ENCODE data around the gene SLC12A4.
"Not testable (repeated sequence)": the region's sequence is repeated elsewhere in the genome, so short reads cannot be mapped to it uniquely, and the experiment has no call there.

SLC12A4 gene

DNA sequence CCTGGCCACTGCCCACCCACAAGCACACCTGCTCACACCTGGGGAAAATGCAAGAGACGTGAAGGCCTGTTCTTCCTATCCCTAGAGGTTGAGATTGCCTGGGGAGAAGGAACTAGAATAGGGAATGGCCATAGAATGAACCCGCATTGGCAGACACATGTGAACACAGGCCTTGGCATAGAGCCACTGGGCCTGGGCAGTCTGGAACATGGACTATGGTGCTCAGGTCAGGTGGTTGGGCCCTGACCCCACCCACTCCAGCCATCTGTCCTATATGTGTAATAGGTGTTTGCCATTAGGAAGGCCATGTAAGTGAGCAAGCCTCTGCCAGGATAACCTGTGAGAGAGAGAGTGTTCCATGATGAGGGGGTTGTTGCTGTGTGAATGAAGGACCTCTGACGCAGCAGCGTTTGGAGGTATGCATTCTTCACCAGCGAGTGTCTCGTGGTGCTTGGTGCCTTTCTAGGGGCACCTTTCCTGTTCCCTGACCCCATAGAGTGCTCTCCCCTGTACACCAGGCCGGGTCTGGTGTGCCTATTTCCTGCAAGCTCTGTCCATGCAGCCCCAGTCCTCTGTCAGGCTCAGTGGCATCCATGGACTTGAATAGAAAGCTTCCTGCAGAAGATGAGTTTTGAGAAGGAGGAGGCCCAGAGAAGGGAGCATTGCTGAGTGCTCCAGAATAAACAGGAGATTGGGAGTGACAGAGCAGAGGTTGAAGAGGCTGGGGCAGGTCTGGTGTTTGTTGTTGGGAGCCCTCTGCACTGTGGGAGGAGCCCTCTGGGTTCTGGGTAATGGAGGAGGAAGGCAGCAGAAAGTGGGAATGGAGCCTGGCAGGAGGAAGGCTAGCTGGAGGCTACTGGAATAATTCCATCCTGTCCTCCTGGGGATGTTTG, 52.4 kb downstream of the SLC12A4 start:
- DNase-seq (ENCODE audit: low read depth), result no peak
- H3K4me3 ChIP-seq (replicated peaks; ENCODE audit: low read depth, low read length), result no peak overlapping the region
- no peak for TF ChIP-seq CTCF (IDR thresholded peaks at IDR 0.05; ENCODE audit: low read length, missing control alignments)

GRCh38 chr16:67915496-67915769, 53.0 kb downstream of the SLC12A4 start:
- not testable (repeated sequence) for DNase-seq (ENCODE audit: low read depth)

GRCh38 chr16:67914758-67915495, 53.5 kb downstream of the SLC12A4 start:
- no peak for DNase-seq (ENCODE audit: low read depth)
- TF ChIP-seq CTCF (IDR thresholded peaks at IDR 0.05; ENCODE audit: low read length, missing control alignments), result no peak
- no peak overlapping the region for H3K4me3 ChIP-seq (replicated peaks; ENCODE audit: low read depth, low read length)

More at GRCh38 chr16:67915496-67915769, 53.0 kb downstream of the SLC12A4 start:
- not testable (repeated sequence) for H3K4me3 ChIP-seq (replicated peaks; ENCODE audit: low read depth, low read length)

- peak; percentile 53 for DNase-seq (ENCODE audit: low read depth)
- no peak for TF ChIP-seq CTCF (IDR thresholded peaks at IDR 0.05; ENCODE audit: low read length, missing control alignments)
- no peak overlapping the region for H3K4me3 ChIP-seq (replicated peaks; ENCODE audit: low read depth, low read length)
Measured at GRCh38 chr16:67910158-67910557, 58.3 kb downstream of the SLC12A4 start.

DNA sequence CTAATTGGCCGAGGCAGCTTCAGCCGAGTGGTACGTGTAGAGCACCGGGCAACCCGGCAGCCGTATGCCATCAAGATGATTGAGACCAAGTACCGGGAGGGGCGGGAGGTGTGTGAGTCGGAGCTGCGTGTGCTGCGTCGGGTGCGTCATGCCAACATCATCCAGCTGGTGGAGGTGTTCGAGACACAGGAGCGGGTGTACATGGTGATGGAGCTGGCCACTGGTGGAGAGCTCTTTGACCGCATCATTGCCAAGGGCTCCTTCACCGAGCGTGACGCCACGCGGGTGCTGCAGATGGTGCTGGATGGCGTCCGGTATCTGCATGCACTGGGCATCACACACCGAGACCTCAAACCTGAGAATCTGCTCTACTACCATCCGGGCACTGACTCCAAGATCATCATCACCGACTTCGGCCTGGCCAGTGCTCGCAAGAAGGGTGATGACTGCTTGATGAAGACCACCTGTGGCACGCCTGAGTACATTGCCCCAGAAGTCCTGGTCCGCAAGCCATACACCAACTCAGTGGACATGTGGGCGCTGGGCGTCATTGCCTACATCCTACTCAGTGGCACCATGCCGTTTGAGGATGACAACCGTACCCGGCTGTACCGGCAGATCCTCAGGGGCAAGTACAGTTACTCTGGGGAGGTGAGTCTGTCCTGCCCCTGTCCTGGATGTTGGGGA, 59.2 kb downstream of the SLC12A4 start:
- no peak overlapping the region for H3K4me3 ChIP-seq (replicated peaks; ENCODE audit: low read depth, low read length)
- no peak for DNase-seq (ENCODE audit: low read depth)
- TF ChIP-seq CTCF (IDR thresholded peaks at IDR 0.05; ENCODE audit: low read length, missing control alignments), result no peak

- H3K4me3 ChIP-seq (replicated peaks; ENCODE audit: low read depth, low read length), result no peak overlapping the region
- no peak for TF ChIP-seq CTCF (IDR thresholded peaks at IDR 0.05; ENCODE audit: low read length, missing control alignments)
- DNase-seq (ENCODE audit: low read depth), result no peak
Measured at GRCh38 chr16:67907397-67908180, 60.8 kb downstream of the SLC12A4 start.
